Measurements from ENCODE around the gene CLVS2. TPM values are rescaled to one million over a fixed set of nuclear protein-coding genes. Genes with fewer than 3 reads are reported as not detected.

The CLVS2 gene
- not detected for polyA plus RNA-seq (2013, experiment 1 of 2; ENCODE audit: insufficient read length)
- polyA plus RNA-seq (2013, experiment 2 of 2; ENCODE audit: insufficient read length): 0.05 TPM

GRCh38 chr6:122995921-122996793, at the start of gene CLVS2:
Gene CLVS2, plus strand, starts transcription at chr6:122996235. Its CDS starts 1,543 bp downstream, at chr6:122997778.
- DNase-seq: peak; percentile 28

DNA sequence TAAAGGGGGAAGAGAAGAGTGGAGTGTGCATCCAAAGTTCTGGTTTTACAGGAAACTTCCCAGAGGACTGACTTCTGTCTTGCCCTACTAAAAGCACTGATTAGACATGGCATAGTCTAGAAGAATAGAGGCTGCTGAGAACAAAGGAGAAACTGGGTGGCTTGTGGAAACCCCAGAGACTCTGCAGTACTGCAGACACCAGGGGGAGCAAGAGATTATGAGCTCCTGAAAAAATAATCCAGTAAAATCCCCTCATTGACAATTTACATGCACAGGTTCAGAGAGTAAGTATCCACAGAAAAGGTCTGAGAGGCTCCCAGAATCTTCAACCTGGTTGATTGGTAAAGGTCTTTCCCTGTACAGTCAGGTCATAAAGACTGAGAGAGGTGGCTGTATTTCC, 48.7 kb upstream of the CLVS2 start:
- no peak for DNase-seq

GRCh38 chr6:122953766-122954165, 42.3 kb upstream of the CLVS2 start:
- no peak for DNase-seq

GRCh38 chr6:122956376-122956775, 39.7 kb upstream of the CLVS2 start:
- DNase-seq: no peak

DNA sequence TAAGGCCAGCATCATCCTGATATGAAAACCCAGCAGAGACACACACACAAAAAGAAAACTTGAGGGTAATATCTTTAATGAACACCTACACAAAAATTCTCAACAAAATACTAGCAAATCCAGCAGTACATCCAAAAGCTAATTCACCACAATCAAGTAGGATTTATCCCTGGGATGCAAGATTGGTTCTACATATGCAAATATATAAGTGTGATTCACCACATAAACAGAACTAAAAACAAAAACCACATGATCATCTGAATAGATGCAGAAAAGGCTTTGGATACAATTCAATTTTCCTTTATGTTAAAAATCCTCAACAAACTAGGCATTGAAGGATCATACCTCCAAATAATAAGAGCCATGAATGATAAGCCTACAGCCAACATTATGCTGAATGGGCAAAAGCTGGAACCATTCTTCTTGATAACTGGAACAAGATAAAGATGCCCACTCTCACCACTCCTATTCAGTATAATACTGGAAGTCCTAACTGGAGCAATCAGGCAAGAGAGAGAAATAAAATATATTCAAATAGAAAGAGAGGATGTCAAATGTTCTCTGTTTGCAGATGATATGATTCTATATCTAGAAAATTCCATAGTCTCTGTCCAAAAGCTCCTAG, 33.9 kb upstream of the CLVS2 start:
- DNase-seq: no peak

- no peak for DNase-seq
Observed at GRCh38 chr6:122969999-122970533, 26.0 kb upstream of the CLVS2 start.

- DNase-seq: no peak
Observed at GRCh38 chr6:122977180-122977579, 18.9 kb upstream of the CLVS2 start.

GRCh38 chr6:122984393-122984792, 11.6 kb upstream of the CLVS2 start:
- DNase-seq: no peak

GRCh38 chr6:122994256-122994655, 1.8 kb upstream of the CLVS2 start:
- no peak for DNase-seq

DNA sequence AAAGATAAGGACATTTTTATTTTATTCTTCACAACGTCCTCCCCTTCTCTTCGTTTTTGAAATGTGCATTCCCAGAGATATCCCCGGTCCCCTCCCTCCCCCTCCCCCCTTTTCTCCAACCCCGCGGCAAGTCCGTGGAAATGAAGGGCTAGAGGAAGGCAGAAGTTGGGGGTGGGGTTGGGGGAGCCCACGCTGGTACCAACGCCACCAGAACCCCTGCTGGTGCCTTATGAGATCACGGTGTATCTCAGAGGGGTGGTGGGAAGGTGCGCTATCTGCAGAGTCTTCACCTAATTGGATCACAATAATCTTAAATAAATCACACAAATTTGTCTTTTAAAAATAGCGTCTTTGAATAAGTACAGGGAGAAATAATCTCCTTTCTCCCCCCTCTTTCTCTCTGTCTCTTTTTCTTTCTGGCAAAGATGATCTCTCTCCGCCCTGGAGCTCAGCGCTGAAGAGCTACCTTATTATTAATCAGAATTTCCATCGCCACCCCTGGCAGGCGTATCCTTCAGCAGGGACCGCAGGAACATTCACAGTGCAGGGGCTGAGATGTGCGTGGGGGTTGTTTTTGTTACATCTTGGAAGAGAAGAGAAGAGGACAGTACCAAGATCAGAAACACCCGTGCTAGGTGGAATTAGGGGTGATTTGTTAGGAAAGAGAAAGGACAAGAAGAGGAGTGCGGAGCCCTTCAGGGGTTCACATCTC, 915 bp downstream of the CLVS2 start:
- DNase-seq: no peak

GRCh38 chr6:122997541-122998150, 1.6 kb downstream of the CLVS2 start:
- DNase-seq: no peak

GRCh38 chr6:122998403-122998975, 2.5 kb downstream of the CLVS2 start:
- no peak for DNase-seq

GRCh38 chr6:123000244-123000770, 4.3 kb downstream of the CLVS2 start:
- no peak for DNase-seq

- DNase-seq: no peak
Observed at GRCh38 chr6:123001540-123001939, 5.5 kb downstream of the CLVS2 start.

GRCh38 chr6:123007885-123008284, 11.8 kb downstream of the CLVS2 start:
- no peak for DNase-seq

- DNase-seq: no peak
Observed at GRCh38 chr6:123009059-123009458, 13.0 kb downstream of the CLVS2 start.

DNA sequence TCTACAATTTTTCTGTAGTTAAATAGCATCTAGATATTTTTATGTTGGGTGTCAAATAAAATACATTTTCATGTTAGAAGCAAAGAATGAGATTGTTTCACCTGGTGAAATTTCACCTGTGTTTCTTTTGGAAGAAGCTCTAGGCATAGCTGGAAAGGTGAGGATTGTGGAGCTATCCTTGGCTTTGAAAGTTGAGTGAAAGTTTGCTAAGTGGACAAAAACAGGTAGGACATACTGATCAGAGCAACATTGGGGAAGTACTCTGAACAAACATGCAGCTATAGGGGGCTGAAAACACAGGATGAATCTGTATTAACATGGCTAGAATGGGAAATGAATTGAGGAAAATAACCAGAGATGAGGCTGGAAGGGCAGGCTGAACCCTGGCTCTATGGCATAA, 18.8 kb downstream of the CLVS2 start:
- DNase-seq: no peak

GRCh38 chr6:123016431-123017103, 20.5 kb downstream of the CLVS2 start:
- no peak for DNase-seq

GRCh38 chr6:123017104-123017682, 21.2 kb downstream of the CLVS2 start:
- no peak for DNase-seq

- DNase-seq: no peak
Observed at GRCh38 chr6:123022975-123023374, 26.9 kb downstream of the CLVS2 start.

GRCh38 chr6:123024976-123025375, 28.9 kb downstream of the CLVS2 start:
- no peak for DNase-seq
